ENCODE measurements around the gene MDGA2. TPM values are rescaled to one million over a fixed set of nuclear protein-coding genes. Genes with fewer than 3 reads are reported as not detected.

Gene MDGA2
- total and polyA plus RNA-seq, 7 donors = 0.01 TPM; not detected in 6

DNA sequence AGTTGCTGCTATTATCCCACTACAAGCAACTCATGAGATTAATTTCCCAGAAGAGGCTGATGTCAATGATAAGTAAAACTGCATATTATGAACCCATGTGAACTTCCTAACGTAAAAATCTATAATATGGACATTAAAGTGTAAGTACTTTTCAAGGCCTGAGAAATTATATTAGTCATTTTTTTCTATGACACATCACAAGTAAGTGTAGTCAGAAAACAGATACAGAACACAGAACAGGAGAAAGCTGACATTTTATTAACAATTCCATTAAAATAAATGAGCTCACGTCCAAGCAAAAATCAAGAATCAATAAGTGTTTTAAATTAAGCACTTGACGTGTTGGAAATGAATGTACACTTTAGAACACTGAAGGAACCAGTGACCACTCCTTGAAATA is 155.0 kb downstream of the MDGA2 start:
- WGBS, 3 donors = 70 to 76% (median 73%) methylated on average over 3 of the region's 3 CpGs
- Histone ChIP-seq H3K36me3 (ENCODE audit: insufficient read depth in 1 of 2, low read depth in 1 of 2) (no peaks in the 10 kb centered on the region), H3K4me3 (no peak overlapping the region), H3K27ac (no peak overlapping the region), H3K27me3 (ENCODE audit: insufficient read depth in 3 of 3, low read length in 2 of 3) (no peaks in the 10 kb centered on the region), H3K9me3 (no peaks in the 10 kb centered on the region), H3K4me1 (no peaks in the 10 kb centered on the region)
- ATAC-seq (no peak), DNase-seq (no peak)
- intact Hi-C loops (cut with DNase I) = no loop called here
- TF ChIP-seq, protein P1, sequence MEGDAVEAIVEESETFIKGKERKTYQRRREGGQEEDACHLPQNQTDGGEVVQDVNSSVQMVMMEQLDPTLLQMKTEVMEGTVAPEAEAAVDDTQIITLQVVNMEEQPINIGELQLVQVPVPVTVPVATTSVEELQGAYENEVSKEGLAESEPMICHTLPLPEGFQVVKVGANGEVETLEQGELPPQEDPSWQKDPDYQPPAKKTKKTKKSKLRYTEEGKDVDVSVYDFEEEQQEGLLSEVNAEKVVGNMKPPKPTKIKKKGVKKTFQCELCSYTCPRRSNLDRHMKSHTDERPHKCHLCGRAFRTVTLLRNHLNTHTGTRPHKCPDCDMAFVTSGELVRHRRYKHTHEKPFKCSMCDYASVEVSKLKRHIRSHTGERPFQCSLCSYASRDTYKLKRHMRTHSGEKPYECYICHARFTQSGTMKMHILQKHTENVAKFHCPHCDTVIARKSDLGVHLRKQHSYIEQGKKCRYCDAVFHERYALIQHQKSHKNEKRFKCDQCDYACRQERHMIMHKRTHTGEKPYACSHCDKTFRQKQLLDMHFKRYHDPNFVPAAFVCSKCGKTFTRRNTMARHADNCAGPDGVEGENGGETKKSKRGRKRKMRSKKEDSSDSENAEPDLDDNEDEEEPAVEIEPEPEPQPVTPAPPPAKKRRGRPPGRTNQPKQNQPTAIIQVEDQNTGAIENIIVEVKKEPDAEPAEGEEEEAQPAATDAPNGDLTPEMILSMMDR (IDR thresholded peaks at IDR 0.05) = no peak

DNA sequence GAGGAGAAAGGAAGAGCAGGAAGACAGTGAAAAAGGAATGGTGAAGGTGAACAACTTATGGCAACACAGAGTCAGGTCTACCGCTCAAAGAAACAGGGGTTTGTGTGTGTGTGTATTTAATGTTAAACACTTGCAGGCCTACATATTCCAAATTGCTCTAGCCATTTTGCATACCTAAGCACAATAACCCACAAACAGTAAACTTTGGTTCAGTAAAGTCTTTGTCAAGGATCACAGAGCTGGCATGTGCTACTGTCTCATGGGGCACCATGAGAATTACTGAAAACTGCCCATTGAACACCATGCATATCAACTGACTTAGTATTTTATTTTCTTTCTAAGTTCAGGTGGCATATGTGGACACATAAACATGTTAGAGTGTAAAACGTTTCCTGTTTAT is 163.6 kb downstream of the MDGA2 start:
- Histone ChIP-seq H3K4me1 (no peaks in the 10 kb centered on the region), H3K27ac (no peak overlapping the region), H3K9me3 (no peaks in the 10 kb centered on the region), H3K27me3 (ENCODE audit: insufficient read depth in 3 of 3, low read length in 2 of 3) (no peaks in the 10 kb centered on the region), H3K4me3 (no peak overlapping the region), H3K36me3 (ENCODE audit: insufficient read depth in 1 of 2, low read depth in 1 of 2) (no peaks in the 10 kb centered on the region)
- ATAC-seq (no peak), DNase-seq (no peak)
- intact Hi-C loops (cut with DNase I) = no loop called here
- 81 to 89% (median 86%) methylated on average over 2 of the region's 2 CpGs for WGBS, 3 donors
- TF ChIP-seq, protein P1 (IDR thresholded peaks at IDR 0.05) = no peak

DNA sequence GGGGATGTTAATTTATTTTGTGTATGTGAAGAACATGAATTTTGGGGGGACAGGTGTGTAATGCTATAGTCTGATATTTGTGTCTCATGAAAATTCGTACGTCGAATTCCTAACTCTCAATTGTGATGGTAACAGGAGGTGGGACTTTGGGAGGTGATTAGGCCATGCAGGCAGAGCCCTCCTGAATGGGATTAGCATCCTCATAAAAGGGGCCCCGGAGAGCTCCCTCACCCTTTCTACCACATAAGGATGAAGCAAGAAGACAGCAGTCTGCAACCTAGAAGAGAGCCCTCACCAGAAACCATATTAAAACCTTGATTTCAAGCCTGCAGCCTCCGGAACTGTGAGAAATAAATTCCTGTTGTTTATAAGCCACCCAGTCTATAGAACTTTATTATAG is 165.4 kb downstream of the MDGA2 start:
- TF ChIP-seq, protein P1 (IDR thresholded peaks at IDR 0.05) = no peak
- H3K36me3 ChIP-seq (ENCODE audit: insufficient read depth in 1 of 2, low read depth in 1 of 2) = no peaks in the 10 kb centered on the region
- no peak for DNase-seq
- intact Hi-C loops (cut with DNase I) = no loop called here
- H3K27me3 ChIP-seq (ENCODE audit: insufficient read depth in 3 of 3, low read length in 2 of 3) = no peaks in the 10 kb centered on the region
- no peaks in the 10 kb centered on the region for H3K4me1 ChIP-seq
- H3K4me3 ChIP-seq = no peak overlapping the region
- H3K27ac ChIP-seq = no peak overlapping the region
- no peaks in the 10 kb centered on the region for H3K9me3 ChIP-seq
- no peak for ATAC-seq
- 66 to 82% (median 71%) methylated on average over 5 of the region's 5 CpGs for WGBS, 3 donors

DNA sequence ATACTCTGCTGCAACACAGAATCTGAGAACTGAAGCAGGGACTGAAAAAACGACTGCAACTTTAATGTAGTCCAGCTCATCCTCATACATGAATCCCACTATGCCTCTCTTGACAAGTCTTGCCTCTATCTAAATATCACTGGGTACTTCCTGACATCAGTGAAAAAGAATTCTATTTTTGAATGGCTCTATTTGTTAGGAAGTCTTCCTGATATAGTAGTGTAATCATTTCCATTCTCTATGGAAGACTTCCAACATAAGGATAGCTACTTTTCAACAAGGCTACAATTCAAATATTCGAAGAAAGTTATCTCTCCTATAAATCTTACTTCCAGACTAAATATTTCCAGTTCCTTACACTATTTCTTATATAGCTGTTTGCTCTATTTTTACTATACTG is 167.5 kb downstream of the MDGA2 start:
- 46 to 52% (median 49%) methylated on average over 2 of the region's 2 CpGs for WGBS, 3 donors
- Histone ChIP-seq H3K4me3 (no peak overlapping the region), H3K27ac (no peak overlapping the region), H3K9me3 (no peaks in the 10 kb centered on the region), H3K27me3 (ENCODE audit: insufficient read depth in 3 of 3, low read length in 2 of 3) (no peaks in the 10 kb centered on the region), H3K4me1 (no peaks in the 10 kb centered on the region), H3K36me3 (ENCODE audit: insufficient read depth in 1 of 2, low read depth in 1 of 2) (no peaks in the 10 kb centered on the region)
- DNase-seq (no peak), ATAC-seq (no peak)
- intact Hi-C loops (cut with DNase I) = no loop called here
- TF ChIP-seq, protein P1 (IDR thresholded peaks at IDR 0.05) = no peak

DNA sequence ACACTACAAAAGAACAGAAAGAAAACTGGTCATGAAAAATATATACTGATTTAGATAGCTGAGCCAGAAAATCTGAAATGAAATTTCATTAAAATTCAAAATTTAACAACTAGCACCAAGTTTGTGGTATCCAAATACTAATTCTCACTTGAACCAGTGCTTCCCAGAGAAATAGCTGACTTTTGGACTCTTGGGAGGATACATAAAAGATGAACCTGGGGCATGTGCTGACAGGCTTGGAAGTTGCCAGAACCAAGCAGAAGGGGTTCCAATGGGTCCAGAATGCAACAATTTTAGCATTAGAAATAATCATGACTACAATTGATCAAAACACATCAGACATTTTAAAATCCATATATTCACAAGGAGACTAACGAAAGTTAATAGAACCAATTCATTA is 175.0 kb downstream of the MDGA2 start:
- ATAC-seq = no peak
- DNase-seq = no peak
- WGBS, 3 donors = 85 to 87% (median 86%) methylated on average over 1 of the region's 1 CpG
- Histone ChIP-seq H3K27me3 (ENCODE audit: insufficient read depth in 3 of 3, low read length in 2 of 3) (no peaks in the 10 kb centered on the region), H3K27ac (no peak overlapping the region), H3K9me3 (no peaks in the 10 kb centered on the region), H3K4me3 (no peak overlapping the region), H3K4me1 (no peaks in the 10 kb centered on the region), H3K36me3 (ENCODE audit: insufficient read depth in 1 of 2, low read depth in 1 of 2) (no peaks in the 10 kb centered on the region)
- TF ChIP-seq, protein P1 (IDR thresholded peaks at IDR 0.05) = no peak
- intact Hi-C loops (cut with DNase I) = no loop called here
